DMS153 treated with DMSO at 0.1 percent for 48 hours (cell line): ENCODE data around the gene COPB1.

Source experiments
- DNase-seq: peaks from one replicate; lab custom pipeline; 2025; ENCODE audit not compliant: unreplicated experiment; lab: John Stamatoyannopoulos, UW

Gene COPB1

GRCh38 chr11:14518820-14519219, 19.2 kb upstream of the COPB1 start:
- DNase-seq, result no peak

- no peak for DNase-seq
Observed at GRCh38 chr11:14513800-14514199, 14.2 kb upstream of the COPB1 start.

- no peak for DNase-seq
Observed at GRCh38 chr11:14506532-14506931, 6.9 kb upstream of the COPB1 start.

- DNase-seq, result no peak
Observed at GRCh38 chr11:14503023-14503422, 3.4 kb upstream of the COPB1 start.

- DNase-seq, result no peak
Observed at GRCh38 chr11:14502039-14502438, 2.4 kb upstream of the COPB1 start.

GRCh38 chr11:14500181-14500651, 605 bp upstream of the COPB1 start:
- peak; percentile 48 for DNase-seq

- DNase-seq, result no peak
Observed at GRCh38 chr11:14499178-14499559, 442 bp downstream of the COPB1 start.

- DNase-seq, result no peak
Observed at GRCh38 chr11:14480716-14481115, 18.9 kb downstream of the COPB1 start.

- no peak for DNase-seq
Observed at GRCh38 chr11:14471127-14471526, 28.5 kb downstream of the COPB1 start.

- no peak for DNase-seq
Observed at GRCh38 chr11:14463623-14464022, 36.0 kb downstream of the COPB1 start.

GRCh38 chr11:14460147-14460546, 39.5 kb downstream of the COPB1 start:
- no peak for DNase-seq

GRCh38 chr11:14458377-14458776, 41.2 kb downstream of the COPB1 start:
- no peak for DNase-seq

GRCh38 chr11:14455648-14456430, 43.8 kb downstream of the COPB1 start:
- no peak for DNase-seq

- no peak for DNase-seq
Observed at GRCh38 chr11:14454861-14455632, 44.6 kb downstream of the COPB1 start.

- no peak for DNase-seq
Observed at GRCh38 chr11:14451825-14452224, 47.8 kb downstream of the COPB1 start.

- DNase-seq, result no peak
Observed at GRCh38 chr11:14449302-14449714, 50.3 kb downstream of the COPB1 start.

GRCh38 chr11:14448240-14448639, 51.4 kb downstream of the COPB1 start:
- DNase-seq, result no peak

GRCh38 chr11:14446701-14447169, 52.9 kb downstream of the COPB1 start:
- DNase-seq, result no peak

- DNase-seq, result no peak
Observed at GRCh38 chr11:14445542-14446530, 53.8 kb downstream of the COPB1 start.

GRCh38 chr11:14444441-14445189, 55.0 kb downstream of the COPB1 start:
- no peak for DNase-seq
